Stimulated activated CD8-positive, alpha-beta memory T cell treated with anti-CD3 and anti-CD28 coated beads, Interleukin-12 subunit alpha, Interleukin-12 subunit beta, amount 100 ng/mL, for 4 hours (primary cell): Measurements from ENCODE around the gene FBXO48.

ENCODE experiments used
- DNase-seq: peaks from one replicate; pipeline ENCODE4 v3.0.0-alpha.2; 2020; ENCODE audit warnings: low read depth

FBXO48 gene

GRCh38 chr2:68435615-68436014 is 31.5 kb downstream of the FBXO48 start:
- DNase-seq: no peak

- DNase-seq: no peak
These were observed 32.1 kb downstream of the FBXO48 start for GRCh38 chr2:68434981-68435380.

- no peak for DNase-seq
These were observed 34.1 kb downstream of the FBXO48 start for GRCh38 chr2:68432696-68433658.

GRCh38 chr2:68431316-68431972 is 35.6 kb downstream of the FBXO48 start:
- no peak for DNase-seq

- no peak for DNase-seq
These were observed 37.7 kb downstream of the FBXO48 start for GRCh38 chr2:68429311-68429826.

GRCh38 chr2:68428746-68429145 is 38.3 kb downstream of the FBXO48 start:
- DNase-seq: no peak

- DNase-seq: no peak
These were observed 39.0 kb downstream of the FBXO48 start for GRCh38 chr2:68428126-68428525.

- no peak for DNase-seq
These were observed 40.1 kb downstream of the FBXO48 start for GRCh38 chr2:68426848-68427579.

- DNase-seq: no peak
These were observed 40.6 kb downstream of the FBXO48 start for GRCh38 chr2:68426446-68426845.

- no peak for DNase-seq
These were observed 41.6 kb downstream of the FBXO48 start for GRCh38 chr2:68425503-68425902.

- no peak for DNase-seq
These were observed 43.0 kb downstream of the FBXO48 start for GRCh38 chr2:68423966-68424650.

- DNase-seq: no peak
These were observed 46.7 kb downstream of the FBXO48 start for GRCh38 chr2:68420254-68420910.

GRCh38 chr2:68418855-68419254 is 48.2 kb downstream of the FBXO48 start:
- no peak for DNase-seq

- DNase-seq: no peak
These were observed 48.7 kb downstream of the FBXO48 start for GRCh38 chr2:68418419-68418818.

GRCh38 chr2:68417926-68418325 is 49.2 kb downstream of the FBXO48 start:
- DNase-seq: no peak

- DNase-seq: no peak
These were observed 50.9 kb downstream of the FBXO48 start for GRCh38 chr2:68416081-68416675.

GRCh38 chr2:68415521-68415920 is 51.6 kb downstream of the FBXO48 start:
- DNase-seq: no peak

- DNase-seq: no peak
These were observed 52.2 kb downstream of the FBXO48 start for GRCh38 chr2:68414876-68415275.

GRCh38 chr2:68414452-68414851 is 52.6 kb downstream of the FBXO48 start:
- no peak for DNase-seq

GRCh38 chr2:68413466-68413865 is 53.6 kb downstream of the FBXO48 start:
- no peak for DNase-seq
